Kidney tubule cell (primary cell): Measurements from ENCODE around the gene ATP13A1.

Source experiments
- DNase-seq: peaks from one replicate; pipeline ENCODE4 v3.0.0-alpha.2; 2018; ENCODE audit warnings: low spot score

Gene ATP13A1

DNA sequence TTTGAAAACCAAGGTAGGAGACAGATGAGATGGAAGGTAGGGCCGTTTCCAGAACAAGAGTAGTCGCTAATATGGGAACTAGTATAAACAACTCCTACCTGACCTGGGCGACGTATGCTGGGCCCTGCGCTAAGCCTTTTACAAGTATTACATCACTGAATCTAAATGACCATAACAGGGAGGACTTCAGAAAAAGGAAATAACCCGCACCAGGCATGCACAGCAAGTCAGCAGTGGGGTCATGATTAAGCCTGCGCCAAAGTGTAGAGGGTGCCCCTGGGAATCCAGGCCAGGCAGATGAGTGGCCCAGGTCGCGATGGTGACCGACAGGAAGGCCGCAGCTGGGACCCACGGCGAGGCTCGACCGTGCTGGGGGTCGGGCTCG is 613 bp downstream of the ATP13A1 start:
- DNase-seq = no peak

DNA sequence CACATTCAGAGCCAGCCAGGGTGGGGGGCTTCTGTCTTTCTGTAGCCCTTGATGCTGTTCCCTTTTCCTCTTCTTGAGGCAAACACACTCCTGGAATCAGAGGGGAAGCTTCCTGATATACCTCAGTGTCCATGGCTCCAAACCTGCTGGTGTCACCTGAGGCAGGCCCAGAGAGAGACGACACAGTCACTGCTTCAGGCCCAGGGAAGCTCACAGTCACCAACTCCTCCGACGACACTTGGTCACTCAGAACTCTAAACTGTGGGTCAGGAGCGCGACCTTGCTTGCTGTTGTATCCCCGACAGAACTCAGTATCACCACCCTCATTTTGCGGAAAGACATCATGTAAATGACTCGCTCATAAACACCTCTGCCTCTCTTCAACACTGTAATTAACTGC is 1.1 kb downstream of the ATP13A1 start:
- no peak for DNase-seq

DNA sequence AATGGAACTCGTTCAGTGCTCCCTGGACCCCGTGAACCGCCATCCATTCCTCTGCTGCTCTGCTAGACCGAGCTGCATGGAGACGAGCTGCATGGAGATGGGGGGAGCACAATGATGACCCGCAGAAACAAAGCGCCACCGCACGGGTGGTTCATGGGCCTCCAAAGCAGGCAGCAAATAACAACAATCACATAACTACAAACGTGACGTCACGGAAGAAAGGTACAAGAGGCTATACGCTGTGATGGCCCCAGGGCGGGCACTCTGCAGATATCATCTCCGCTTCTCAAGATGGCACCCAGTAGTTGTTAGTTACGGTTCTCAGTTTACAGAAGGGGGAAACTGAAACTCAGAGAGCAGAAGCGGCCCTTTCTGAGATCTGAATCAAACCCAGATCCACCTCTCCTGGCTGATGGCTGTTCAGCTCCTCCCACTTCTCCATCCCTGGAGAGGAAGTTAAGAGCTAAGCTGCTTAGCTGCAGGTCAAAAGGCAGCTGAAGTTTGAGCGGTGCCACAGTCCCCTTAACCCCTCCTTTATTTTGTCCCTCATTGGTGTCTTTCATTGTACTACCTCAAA is 1.7 kb downstream of the ATP13A1 start:
- no peak for DNase-seq

DNA sequence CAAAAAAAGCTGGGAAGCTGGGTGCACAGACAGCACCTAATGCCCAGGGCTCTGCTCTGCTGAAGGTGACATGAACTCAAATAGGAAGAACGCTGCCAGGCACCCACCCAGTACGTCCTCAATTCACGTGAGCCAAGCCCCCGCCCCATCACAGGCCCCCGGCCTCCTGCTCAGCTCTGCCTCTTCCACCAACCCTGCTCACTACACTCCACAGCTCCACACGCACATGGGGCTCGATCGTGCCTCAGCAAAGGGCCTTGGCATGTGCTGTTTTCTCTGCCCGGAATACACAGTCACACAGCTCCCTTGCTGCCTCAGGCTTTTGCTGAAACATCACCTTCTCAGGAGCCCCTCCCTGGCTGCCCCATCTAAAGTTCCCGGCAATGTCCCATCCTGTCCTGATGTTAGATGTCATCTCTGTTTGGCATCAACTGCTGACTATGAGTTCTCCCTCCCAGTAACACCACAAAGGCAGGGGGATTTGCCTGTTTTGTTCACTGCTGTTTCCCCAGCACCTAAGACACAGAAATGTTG is 2.3 kb downstream of the ATP13A1 start:
- DNase-seq = no peak

DNA sequence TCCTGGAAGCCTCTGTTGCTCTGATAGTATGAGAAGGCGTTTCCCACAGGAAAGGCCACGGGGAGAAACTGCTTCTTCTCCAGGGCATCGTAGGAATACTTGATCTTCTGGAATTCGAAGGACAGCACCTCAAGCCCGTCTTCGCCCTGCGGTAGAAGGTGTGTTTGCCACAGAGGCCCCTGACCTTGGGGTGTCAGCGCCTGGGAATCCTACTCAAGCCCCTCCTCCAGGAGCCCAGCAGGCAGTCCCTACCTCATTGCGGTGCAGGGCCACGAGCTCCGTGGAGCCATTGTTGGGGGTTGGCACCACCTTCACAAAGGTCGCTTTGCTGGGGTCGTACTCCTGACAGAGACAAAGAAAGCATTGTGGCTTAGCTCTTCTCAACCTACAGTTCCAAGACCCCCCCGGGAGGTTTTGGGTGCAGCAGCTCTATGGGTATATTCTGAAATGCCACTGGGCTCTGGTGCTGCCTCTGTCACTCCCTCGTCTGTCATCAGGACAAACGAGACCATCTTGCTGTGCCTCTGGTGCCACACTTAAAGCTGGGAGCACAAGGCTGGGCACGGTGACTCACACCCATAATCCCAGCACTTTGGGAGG is 3.7 kb downstream of the ATP13A1 start:
- no peak for DNase-seq

DNA sequence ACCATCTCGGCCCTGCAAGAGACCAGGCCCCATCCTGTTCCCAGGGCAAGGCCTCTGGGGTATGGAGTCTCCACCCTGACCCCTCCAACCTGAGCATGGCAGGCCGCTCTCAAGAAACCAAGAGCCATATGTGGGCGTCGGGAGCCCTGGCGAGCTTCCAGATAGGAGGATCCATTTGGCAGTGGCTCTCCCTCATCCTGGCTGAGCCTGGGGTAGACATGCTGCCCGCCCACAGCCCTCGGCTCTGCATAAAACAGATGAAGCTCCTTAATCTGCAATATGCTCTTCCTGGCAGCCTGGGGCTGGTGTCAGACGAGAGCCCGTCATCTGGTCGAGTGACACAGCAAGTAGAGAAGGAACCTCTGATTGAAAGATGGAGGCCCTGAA is 6.1 kb downstream of the ATP13A1 start:
- DNase-seq = no peak

DNA sequence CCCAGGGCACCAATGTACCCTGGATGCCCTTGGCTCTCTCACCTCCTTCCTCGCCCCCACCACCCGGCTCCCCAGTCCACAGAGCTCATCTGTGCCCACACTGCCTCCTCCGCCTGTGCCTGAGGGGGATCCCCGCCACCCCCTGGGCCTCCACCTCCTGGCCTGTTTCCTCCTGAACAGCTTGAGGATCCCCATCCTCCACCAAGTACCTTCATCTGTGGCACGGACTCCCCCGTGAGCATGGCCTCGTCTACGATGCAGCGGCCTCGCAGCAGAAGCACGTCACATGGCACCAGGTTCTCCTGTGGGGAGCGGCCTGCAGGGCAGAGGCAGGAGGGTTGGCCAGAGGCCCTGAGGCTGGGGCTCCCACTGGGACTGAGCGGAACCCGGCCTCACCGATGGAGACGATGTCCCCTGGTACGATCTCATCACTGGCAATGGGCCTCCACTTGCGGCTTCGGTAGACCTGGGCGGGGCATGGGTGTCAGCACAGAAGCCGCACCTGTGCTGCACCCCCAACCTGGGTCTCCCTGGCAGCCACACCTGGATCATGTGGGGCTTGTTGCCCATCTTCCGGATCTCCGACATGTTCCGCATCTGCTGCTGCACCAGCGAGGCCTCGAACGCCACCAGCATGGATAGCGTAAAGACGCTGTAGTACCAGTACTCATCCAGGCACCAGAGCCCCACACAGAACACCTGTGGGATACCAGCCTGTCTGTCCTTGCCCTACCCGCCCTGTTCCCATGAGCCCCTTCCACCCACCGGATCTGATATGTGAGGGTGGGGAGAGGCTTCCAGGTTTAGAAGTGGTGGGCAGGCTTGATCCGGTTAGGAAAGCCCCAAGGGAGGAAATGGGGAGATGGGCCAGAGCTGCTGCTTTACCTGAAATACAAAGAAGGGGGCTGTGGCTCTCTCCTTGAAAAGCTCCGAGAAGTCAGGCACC is 6.8 kb downstream of the ATP13A1 start:
- DNase-seq = no peak

DNA sequence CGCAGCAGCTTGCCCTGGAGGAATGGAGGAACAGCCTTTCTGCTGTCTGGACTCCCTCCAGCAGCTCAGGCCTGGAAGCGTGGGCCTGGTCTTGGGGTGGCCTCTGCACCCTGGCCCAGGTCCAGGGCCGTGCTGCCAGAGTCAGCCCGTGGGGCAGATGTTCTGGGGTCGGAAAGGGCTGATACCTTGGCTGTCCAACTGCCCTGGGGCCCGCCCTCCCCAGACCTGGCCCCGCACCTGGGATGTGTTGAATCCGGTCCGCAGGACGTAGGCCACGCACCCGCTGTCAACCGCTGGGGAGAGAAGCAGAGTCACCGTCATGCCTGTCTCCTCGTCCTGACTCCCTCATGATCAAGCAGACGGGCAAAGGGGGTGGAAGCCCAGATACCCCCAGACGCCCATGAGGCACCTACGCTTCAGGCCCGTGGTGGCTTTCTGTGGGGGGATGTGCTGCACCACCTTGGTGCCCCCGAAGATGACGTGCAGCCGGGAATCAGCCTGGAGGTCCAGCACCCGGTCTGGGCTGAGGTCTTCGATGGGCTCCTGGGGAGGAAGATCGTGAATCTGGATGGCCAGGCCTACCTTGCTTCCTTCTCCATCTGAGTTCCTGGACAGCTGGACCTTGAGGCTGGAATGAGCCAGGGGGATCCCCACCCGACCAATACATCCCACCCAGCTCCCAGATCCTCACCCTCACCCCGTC is 7.7 kb downstream of the ATP13A1 start:
- DNase-seq = no peak

DNA sequence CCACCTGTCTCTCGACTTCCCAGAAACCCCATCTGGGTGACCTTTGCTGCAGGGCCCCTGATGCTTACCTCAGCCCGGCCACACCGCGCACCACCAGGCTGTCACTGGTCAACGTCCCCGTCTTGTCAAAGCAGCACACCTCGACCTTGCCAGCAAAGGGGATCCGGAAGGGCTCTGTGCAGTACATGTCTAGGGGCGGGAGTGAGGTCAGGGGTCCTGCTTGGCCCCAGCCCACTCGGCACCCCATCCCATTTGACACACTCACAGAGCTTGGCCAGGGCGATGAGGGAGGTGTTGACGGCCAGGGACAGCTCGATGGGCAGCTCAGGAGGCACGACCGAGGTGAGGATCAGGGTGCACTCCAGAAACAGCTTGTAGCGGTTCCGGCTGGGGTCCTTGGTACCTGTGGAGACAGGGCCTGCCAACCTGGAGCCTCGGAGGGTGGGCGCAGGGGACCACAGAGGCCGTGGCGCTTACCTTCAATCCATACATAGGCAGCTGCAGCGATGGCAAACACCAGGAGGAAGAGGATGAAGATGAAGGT is 8.4 kb downstream of the ATP13A1 start:
- DNase-seq = no peak

DNA sequence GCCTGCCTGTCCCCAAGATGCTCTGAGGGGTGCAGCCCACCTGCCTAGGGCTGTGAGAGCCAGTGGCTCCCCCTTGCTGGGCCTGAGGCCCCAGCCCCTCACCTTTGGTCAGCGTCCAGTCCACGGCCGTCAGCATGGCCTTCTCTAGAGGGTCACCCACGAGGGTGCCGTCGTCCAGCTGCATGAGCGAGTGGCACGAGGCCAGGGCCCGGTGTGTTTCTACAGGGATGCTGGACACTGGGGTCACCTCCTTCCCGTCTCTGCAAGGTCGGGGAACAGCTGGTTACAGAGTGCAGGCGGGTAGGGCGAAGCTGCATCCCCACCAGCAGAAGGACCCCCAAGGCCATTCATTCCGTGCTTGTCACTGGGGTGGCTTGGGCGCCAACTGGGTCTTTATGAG is 9.0 kb downstream of the ATP13A1 start:
- no peak for DNase-seq

DNA sequence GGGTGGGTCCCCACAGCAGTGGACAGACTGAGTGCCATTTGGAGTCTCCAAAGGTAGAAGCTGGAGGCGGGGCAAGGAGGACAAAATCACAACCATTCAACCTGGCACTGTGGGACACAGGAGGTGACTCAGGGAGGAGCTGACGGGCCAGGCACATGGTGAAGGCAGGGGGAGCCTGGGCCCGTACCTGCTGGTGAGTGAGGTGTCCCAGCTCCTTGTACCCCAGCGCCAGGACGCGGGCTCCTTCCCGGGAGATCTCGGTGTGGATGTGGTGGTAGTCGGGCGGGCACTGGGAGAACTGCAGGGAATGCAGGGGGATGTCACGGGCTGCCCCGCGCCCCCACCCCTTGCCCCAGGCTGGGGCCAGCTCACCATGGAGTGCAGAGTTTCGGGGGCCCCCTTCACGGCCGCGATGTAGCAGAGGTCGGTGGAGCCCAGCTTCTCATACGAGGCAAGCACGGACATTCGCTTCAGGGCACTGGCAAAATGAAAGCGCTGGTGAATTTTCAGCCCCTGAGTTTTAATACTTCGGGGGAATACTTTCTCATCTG is 9.8 kb downstream of the ATP13A1 start:
- no peak for DNase-seq

DNA sequence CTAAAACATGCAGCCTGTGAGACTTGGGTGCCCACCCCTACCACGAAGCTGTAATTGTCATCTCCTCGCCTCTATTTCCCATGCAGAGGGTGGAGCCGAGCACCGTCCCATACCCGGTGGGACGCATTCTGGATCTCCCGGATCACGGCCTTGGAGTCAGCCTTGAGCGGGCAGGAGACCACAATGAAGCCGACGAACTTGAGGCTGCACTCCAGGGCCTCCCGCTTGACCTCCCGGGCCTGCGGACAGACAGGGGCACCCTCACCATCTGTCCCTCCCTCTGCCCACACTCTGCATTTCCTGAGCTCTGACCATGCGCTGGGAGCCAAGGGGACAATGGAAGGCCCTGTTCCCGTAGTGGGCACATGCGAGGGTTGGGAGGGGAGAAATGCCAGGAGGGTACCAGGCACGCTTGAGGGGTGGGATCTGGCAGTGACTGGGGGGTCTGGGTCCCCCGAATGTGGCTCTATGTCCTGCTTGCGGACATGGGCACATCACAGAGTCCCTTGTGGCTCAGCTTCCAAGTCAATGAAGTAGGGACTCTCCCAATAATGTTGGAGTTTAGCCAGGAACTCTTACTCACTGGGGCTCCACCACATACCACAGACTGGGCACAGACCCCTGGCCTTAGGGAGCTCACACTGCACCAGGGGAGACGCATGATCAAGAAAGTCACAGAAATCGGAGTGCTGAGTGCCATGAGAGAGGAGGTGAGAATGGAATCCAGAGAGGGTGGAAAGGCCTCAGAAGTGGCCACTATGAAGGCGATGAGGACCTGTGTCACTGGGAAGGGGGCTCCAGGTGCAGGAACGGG is 10.8 kb downstream of the ATP13A1 start:
- no peak for DNase-seq

DNA sequence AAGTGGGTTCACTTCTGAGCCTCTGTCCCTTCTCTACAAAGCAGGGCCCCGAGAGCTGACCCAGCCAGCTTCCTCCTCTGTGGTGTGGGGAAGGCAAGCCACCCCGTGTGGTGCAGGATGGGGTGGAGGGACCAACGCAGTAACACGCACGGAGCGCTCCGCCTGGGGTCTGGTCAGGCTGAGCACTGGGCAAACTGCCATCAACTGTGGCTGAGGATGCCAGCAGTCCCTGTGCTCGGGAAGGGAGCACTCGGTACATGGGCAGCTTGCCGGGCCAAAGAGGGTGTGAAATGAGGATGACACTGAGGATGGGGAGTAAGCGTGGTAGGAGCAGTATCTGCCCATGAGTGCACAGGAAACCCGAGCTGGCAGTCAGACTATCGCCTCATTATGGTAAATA is 12.4 kb downstream of the ATP13A1 start:
- DNase-seq = no peak

DNA sequence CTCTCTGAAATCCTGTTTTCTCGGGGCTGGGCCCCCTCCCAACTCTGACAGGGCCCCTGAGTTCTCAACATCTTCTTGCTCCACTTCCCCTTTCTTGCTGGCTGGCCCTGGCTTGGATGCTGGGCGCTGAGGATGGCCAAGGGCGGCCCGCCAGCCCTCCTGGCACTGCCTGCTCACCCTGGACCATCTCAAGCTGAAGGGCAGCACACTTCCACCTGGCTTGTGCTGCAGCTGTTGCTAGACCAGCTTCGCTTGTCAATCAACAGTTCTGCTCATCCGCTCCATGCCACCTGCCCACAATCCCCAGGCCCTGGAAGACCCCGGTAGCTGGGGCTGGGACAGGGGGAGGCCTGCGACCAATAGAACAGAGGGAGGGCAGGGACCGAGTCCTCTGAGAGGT is 13.1 kb downstream of the ATP13A1 start:
- DNase-seq = no peak

DNA sequence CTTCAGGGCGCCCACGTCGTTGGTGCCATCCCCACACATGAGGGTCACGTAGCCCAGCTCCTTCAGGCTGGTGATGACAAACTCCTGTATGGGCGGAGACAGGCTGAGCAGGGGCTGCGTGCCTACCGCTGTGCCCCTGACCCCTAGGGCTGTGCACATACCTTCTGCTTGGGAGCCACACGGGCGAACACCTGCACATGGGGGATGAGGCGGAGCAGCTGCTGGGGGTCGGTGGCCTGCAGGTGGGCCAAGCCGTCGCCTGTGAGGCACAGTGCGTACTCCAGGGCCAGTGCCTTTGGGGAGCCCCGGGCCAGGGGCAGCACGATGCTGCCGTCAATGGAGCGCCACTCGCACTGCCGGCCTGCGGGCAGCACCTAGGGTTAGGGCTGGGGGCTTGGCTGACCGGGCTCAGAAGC is 13.9 kb downstream of the ATP13A1 start:
- DNase-seq = no peak

DNA sequence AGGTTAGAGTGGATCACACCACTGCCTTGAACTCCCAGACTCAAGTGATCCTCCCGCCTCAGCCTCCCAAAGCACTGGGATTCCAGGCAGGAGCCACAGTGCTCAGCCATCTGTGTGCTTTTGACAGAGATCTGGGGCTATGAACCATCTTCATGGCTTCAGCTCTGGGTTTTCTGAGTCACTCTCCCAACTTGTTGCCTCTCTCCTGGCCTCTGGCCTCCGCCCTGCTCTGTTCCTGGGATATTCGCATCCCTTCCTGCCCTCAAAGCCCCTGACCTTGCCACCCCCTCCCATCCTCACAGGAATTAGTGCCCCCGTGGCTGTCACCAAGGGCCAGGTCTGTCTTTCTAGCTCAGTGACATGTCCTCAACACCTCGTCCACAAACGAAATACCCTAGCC is 14.3 kb downstream of the ATP13A1 start:
- no peak for DNase-seq

DNA sequence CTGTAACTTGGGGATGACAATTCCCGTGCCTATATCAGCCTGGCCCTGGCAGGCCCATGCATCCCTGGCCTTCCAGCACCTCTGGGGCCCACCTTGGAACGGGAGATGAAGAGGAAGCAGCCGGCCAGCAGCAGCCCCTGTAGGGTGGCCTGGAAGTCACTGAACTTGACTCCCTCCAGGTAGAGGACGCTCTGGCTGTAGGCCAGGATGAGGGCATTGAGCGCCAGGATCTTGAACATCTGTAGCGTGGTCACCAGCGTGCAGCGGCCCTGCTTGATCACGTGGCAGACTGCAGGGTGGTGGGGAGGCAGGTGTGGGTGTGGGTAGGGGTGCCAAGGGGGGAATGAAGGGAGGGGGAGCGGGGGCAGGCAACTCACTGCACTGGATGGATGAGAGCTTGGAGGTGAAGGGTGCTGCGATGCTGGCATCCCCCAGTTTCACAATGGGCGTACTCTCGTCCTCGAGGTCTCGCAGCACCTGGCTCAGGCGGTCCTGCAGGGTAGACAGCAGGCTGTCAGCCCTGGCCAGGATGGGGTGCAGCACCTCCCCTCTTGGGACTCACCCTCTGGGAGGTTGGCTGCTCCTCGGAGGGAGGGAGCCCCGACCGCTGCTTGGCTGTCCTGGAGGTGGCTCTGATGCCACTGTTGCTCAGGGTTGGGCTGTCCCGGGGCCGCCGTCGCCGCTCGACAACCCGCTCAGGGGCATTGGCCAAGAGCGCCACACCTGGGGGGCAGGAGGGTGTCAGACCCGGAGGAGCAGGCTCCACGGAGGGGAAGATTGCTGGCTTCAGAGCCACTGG is 16.2 kb downstream of the ATP13A1 start:
- no peak for DNase-seq

DNA sequence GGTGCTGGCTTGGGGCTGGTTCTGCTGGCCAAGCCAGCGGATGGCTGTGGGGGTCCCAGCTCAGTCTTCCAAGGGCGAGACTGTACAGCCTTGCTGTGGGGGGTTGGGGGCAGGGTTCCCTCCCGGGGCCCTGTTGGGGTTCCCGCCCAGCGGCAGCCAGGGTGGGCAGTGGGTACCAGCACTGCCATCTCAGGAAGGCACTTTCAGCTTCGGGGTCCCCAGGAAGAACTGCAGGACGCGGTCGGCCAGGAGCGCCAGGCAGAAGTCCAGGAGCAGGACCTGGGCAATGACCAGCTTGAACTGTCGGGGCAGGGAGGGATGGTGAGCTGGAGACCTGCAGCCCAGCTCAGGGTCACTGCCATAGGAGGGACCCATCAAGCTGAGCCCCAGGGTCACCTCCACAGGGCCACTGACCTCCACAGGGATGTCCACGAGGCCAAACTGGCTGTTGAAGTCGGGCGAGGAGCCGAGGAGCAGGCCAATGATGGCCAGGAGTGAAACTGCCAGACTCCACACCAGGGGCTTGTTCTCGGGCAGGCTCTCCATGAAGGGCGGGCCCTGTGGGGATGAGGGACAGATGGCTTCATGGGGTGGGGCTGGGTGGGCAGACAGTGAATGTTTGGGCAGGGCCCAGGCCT is 18.1 kb downstream of the ATP13A1 start:
- no peak for DNase-seq

DNA sequence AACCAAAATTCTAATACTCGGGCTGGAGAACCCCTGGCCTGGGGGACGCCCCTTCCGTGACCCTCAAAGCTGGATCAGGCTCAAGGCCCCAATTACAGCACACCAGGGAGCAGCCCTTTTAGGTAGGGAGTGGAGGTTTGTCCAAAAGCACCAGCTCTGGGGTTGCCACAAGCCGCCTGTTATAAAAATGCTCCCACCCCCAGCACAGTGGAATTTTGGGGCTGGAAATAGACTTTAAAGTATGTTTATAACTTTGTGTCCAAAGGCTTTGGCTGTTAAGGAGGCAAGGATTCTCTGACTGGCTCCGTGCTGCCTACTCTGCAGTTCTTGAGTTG is 19.5 kb downstream of the ATP13A1 start:
- DNase-seq = no peak
